Fibroblast of pulmonary artery (primary cell): ENCODE results near the gene ADD3.
"Not testable (repeated sequence)": the region's sequence is repeated elsewhere in the genome, so short reads cannot be mapped to it uniquely, and the experiment has no call there.

Experiments used
- DNase-seq: peaks from one replicate; pipeline ENCODE4 v3.0.0-alpha.2; 2010; ENCODE audit warnings: low read depth
- H3K4me3 ChIP-seq: replicated peaks from 2 replicates; pipeline ENCODE4 v1.5.1; 2011; ENCODE audit warnings: low read depth, mild to moderate bottlenecking, control low read depth, low read length, moderate library complexity
- TF ChIP-seq, protein P1 (sequence below): IDR thresholded peaks from 2 replicates; pipeline ENCODE4 v1.5.1; 2011; ENCODE audit warnings: mild to moderate bottlenecking, control low read depth, low read length, inconsistent platforms; ENCODE audit errors: missing control alignments

Gene ADD3

DNA sequence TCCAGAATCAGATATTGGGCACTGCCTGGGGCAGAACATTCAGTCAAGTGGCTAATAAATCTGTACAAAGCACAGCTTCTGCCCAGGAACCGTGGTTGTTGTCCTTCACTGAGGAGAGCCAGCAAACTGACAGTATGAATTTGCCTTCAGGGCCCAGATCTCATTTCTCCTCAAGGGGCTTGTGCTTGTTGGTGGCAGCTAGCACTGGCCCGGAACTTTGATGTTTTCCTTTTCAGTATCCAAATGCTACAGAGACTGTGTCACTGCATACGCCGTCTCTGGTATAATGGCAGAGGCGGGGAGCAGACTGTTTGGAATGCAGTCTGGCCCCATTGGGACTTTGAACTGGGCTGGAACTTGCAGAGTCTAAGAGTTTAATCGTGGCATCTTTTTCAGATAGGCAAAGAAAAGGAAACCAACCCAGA lies 30.4 kb upstream of the ADD3 start:
- H3K4me3 ChIP-seq = no peak overlapping the region
- no peak for DNase-seq
- TF ChIP-seq, protein P1, sequence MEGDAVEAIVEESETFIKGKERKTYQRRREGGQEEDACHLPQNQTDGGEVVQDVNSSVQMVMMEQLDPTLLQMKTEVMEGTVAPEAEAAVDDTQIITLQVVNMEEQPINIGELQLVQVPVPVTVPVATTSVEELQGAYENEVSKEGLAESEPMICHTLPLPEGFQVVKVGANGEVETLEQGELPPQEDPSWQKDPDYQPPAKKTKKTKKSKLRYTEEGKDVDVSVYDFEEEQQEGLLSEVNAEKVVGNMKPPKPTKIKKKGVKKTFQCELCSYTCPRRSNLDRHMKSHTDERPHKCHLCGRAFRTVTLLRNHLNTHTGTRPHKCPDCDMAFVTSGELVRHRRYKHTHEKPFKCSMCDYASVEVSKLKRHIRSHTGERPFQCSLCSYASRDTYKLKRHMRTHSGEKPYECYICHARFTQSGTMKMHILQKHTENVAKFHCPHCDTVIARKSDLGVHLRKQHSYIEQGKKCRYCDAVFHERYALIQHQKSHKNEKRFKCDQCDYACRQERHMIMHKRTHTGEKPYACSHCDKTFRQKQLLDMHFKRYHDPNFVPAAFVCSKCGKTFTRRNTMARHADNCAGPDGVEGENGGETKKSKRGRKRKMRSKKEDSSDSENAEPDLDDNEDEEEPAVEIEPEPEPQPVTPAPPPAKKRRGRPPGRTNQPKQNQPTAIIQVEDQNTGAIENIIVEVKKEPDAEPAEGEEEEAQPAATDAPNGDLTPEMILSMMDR = no peak

DNA sequence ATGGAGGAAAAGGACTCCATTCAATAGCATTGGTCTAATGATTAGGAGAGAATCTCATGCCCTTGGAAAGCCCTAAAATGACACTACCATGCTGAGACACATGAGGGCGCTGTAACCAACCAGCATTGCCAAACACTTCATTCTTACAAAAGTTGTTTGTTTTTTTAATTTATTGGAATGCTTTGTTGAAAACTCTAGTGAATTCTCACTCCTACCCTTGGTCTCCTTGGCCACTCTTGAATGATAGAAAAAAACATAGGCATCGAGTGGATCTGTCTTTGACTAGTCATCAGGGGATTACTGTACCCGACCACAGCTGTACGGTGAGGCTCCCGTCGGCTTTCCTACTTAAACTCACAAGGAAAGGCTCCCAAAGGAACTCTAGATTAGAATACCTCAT lies 29.3 kb upstream of the ADD3 start:
- DNase-seq = peak; percentile 83
- TF ChIP-seq, protein P1 = peak; percentile 90
- no peak overlapping the region for H3K4me3 ChIP-seq

DNA sequence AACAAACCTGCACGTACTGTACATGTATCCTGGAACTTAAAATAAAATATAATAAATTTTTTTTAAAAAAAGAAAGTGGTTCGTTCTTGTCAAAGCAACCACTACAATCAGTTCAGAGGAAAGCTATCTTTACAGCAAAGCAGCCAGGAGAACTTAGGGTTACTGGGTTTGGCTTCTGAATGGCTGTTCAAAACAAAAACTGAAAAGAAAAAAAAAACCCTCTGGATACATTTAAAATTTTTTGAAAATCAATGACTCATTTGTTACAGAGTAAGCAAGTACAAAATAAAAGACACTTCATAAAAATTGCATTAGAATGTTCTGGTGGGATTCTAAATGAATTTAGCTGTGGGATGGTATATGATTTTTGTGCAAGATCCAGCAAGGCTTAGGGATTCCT lies 28.6 kb upstream of the ADD3 start:
- no peak overlapping the region for H3K4me3 ChIP-seq
- TF ChIP-seq, protein P1 = no peak
- no peak for DNase-seq

DNA sequence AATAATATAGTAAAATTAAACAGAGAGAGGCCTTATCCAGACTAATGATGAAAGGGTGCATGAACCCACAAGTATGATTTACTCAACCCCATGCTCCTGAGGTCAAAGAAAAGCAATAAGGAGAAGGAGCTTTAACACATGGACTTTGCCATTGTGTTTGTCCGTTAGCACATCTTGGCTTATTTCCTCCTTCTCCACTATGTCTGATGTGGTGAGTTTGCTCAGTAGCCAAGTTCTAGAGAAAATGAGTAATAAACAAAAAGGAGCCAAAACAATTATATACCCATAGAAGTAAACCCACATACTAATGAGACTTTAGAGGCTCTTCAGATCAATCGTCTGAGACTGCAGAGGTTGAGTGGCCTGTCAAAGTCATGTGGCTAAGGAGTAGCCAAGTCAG lies 26.1 kb upstream of the ADD3 start:
- H3K4me3 ChIP-seq = peak overlapping the region; percentile 2
- TF ChIP-seq, protein P1 = no peak
- DNase-seq = peak; percentile 55

DNA sequence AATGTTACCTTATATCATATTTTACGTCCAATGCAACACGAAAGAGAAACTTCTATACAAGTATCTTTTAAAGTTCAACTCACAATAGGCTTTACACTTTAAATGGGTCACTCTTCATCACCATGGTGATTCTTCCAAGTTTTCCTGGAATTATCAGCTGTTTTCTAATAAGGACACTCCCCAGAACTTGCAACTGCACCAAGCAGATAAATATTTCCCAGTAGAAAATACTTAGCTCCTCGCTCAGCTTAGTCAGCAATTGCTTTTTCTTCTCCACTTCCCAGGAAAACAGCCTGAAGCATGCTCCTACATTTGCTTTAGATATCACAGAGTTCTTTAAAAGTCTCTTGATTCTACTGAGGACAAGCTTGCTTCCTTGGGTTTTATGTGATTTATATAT lies 25.7 kb upstream of the ADD3 start:
- DNase-seq = peak; percentile 57
- peak overlapping the region; percentile 2 for H3K4me3 ChIP-seq
- TF ChIP-seq, protein P1 = no peak

DNA sequence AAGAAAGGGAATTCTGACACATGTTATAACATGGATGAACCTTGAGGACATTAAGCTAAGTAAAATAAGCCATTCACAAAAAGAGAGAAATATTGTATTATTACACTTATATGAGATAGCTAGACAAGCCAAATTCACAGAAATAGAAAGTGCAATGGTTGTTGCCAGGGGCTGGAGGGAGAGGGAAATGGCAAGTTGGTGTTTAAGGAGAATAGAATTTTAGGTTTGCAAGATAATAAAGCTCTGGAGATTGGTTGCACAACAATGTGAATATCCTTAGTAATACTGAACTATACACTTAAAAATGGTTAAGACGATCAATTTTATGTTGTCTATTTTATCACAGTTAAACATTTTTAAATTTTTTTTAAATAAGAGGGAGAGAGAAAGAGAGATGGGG lies 25.0 kb upstream of the ADD3 start:
- TF ChIP-seq, protein P1 = no peak

DNA sequence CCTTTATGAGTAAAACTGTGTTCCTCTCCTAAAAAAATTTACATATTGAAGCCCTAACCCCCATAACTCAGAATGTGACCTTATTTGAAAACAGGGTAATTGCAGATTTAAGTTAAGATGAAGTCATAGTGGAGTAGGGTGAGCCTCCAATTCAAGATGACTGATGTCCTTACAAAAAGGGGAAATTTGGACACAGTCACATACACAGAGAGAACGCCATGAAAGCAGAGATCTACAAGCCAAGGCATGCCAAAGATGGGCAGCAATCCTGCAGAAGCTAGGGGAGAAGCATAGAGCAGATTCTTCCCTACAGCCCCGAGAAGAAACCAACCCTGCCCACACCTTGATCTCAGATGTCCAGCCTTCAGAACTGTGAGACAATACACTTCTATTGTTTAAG lies 23.8 kb upstream of the ADD3 start:
- TF ChIP-seq, protein P1 = no peak
- DNase-seq = no peak
- H3K4me3 ChIP-seq = no peak overlapping the region

More for the DNA sequence above, 25.0 kb upstream of the ADD3 start:
- no peak for DNase-seq
- no peak overlapping the region for H3K4me3 ChIP-seq

DNA sequence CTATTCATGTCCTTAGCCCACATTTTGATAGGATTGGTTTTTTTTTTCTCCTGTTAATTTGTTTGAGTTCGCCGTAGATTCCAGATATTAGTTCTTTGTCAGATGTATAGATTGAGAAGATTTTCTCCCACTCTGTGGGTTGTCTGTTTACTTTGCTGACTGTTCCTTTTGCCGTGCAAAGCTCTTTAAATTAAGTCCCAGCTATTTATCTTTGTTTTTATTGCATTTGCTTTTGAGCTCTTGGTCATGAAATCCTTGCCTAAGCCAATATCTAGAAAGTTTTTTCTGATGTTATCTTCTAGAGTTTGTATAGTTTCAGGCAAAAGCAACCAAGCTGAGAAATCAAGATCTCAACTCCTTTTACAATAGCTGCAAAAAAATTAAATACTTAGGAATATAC lies 22.0 kb upstream of the ADD3 start:
- not testable (repeated sequence) for DNase-seq, H3K4me3 ChIP-seq
